KOPT-K1 (cell line): ENCODE data around the gene C14orf93.
A peak's percentile ranks its signal among the peaks of the same experiment; 100 is the strongest.

Experiments used
- H3K27ac ChIP-seq: fragments of 200-600 bp; sonication (generic); 2 replicates; pipeline ENCODE4 v1.5.1; 2016; ENCODE audit warnings: antibody characterized with exemption, mild to moderate bottlenecking, low read depth, low read length; ENCODE audit not compliant: poor library complexity, severe bottlenecking
- H3K36me3 ChIP-seq: fragments of 200-600 bp; sonication (generic); 2 replicates; pipeline ENCODE4 v1.5.1; 2017; ENCODE audit warnings: antibody characterized with exemption, mild to moderate bottlenecking, low read length, moderate library complexity; ENCODE audit not compliant: insufficient read depth
- H3K9me3 ChIP-seq: fragments of 200-600 bp; sonication (generic); 2 replicates; pipeline ENCODE4 v1.5.1; 2017; ENCODE audit warnings: antibody characterized with exemption, low read length, mild to moderate bottlenecking; ENCODE audit not compliant: insufficient read depth, poor library complexity, severe bottlenecking

The C14orf93 gene

DNA sequence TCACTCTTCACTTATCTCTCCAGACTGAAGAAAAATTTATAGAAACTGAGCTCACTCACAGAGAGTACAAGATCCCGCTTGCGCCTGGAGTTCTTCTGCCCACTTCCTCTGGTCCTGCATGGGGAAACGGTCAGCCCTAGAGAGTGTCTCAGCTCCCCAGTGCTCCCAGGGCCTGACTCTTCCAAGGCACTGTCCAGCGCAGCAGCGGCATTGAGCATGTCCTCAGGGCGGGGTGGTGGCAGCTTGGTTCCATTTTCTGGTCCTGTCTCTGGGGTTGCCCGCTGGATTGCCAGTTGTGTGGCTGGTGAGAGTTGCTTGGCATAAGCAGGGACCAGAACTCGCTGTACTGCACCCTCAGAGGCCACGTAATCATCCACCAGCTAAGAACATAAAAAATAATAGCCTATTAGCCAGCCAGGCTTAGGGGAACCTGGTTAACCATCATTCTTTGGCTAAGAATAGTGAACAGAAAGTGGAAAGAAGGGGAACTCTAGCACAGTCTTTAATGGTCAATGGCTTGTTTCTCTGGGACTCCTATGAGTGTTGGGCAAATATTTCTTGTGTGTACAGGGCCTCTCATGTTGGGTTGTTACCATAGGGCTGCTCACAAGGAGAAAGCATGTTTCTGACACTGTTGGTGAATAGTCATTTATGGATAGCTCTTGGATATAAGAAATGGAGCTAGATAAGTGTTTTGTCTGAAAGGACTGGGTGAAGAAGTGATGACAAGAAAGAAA, 13.9 kb downstream of the C14orf93 start:
- H3K9me3 ChIP-seq, result no peaks in the 10 kb centered on the region
- no peak overlapping the region for H3K27ac ChIP-seq
- no peaks in the 10 kb centered on the region for H3K36me3 ChIP-seq

- no peaks in the 10 kb centered on the region for H3K9me3 ChIP-seq
- no peak overlapping the region for H3K27ac ChIP-seq
- no peaks in the 10 kb centered on the region for H3K36me3 ChIP-seq
Observed at GRCh38 chr14:22994762-22995275, 15.1 kb downstream of the C14orf93 start.

- Histone ChIP-seq H3K27ac (no peak overlapping the region), H3K9me3 (no peaks in the 10 kb centered on the region)
Observed at GRCh38 chr14:22993517-22993916, 16.4 kb downstream of the C14orf93 start.

DNA sequence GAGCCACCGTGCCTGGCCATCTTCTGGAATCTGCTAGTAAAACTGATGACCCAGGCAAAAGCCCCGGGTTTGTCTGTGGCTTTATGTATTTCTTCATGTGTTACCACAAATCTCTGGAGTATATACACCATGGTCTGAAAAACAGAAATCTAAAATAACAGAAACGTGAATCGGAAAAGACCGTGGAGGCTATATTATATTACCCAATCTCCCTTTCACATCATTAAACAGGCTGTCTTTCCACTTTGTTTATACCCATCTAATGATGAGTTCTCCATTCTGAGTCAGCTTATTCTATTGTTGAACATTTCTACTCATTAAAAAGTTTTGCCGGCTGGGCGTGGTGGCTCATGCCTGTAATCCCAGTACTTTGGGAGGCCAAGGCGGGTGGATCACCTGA, 18.1 kb downstream of the C14orf93 start:
- Histone ChIP-seq H3K27ac (no peak overlapping the region), H3K9me3 (no peaks in the 10 kb centered on the region), H3K36me3 (no peaks in the 10 kb centered on the region)

More at GRCh38 chr14:22993517-22993916, 16.4 kb downstream of the C14orf93 start:
- H3K36me3 ChIP-seq, result no peaks in the 10 kb centered on the region

- H3K9me3 ChIP-seq, result no peaks in the 10 kb centered on the region
- H3K27ac ChIP-seq, result no peak overlapping the region
- H3K36me3 ChIP-seq, result no peaks in the 10 kb centered on the region
Observed at GRCh38 chr14:22987291-22987690, 22.7 kb downstream of the C14orf93 start.

DNA sequence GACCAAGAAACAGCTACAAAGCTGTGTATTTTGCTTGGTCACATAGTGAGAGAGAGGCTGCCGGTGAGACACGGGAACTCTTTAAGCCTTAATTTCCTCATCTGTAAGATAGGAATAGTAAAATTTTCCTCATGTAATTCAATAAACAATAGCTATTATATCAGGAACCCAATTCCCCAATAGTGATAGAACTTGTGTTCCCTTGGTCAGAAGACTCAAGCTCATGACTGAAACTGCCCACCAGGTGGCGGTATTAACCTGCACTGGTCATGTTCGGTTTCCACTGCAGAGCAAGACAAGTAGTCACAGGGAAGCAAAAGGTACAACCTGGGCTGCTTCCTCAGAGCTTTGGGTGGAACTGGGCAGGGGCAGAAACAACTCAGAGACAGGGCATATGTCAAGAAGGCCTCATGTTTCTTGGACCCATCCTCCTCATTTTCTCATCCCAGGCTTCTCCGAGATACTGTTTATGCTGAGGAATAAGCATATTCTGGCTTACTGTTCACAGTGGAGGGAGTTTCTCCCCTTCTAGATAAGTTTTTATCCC, 23.4 kb downstream of the C14orf93 start:
- no peak overlapping the region for H3K27ac ChIP-seq
- no peaks in the 10 kb centered on the region for H3K9me3 ChIP-seq
- H3K36me3 ChIP-seq, result no peaks in the 10 kb centered on the region

- Histone ChIP-seq H3K27ac (no peak overlapping the region), H3K9me3 (no peaks in the 10 kb centered on the region), H3K36me3 (no peaks in the 10 kb centered on the region)
Observed at GRCh38 chr14:22985894-22986507, 23.9 kb downstream of the C14orf93 start.

- no peaks in the 10 kb centered on the region for H3K36me3 ChIP-seq
- no peak overlapping the region for H3K27ac ChIP-seq
- H3K9me3 ChIP-seq, result no peaks in the 10 kb centered on the region
Observed at GRCh38 chr14:22984959-22985658, 24.8 kb downstream of the C14orf93 start.

- peak within 1 kb of the TSS; percentile 49 for H3K27ac ChIP-seq
- no peaks in the 10 kb centered on the region for H3K36me3 ChIP-seq
- H3K9me3 ChIP-seq, result no peaks in the 10 kb centered on the region
Observed at GRCh38 chr14:22982477-22983245, 27.3 kb downstream of the C14orf93 start, which contains the start of gene AJUBA. Gene AJUBA, minus strand, starts transcription at chr14:22982551. Its CDS starts 285 bp downstream, at chr14:22982266.

GRCh38 chr14:22981876-22982476, 28.0 kb downstream of the C14orf93 start:
- no peaks in the 10 kb centered on the region for H3K36me3 ChIP-seq
- peak overlapping the region; percentile 49 for H3K27ac ChIP-seq
- no peaks in the 10 kb centered on the region for H3K9me3 ChIP-seq

DNA sequence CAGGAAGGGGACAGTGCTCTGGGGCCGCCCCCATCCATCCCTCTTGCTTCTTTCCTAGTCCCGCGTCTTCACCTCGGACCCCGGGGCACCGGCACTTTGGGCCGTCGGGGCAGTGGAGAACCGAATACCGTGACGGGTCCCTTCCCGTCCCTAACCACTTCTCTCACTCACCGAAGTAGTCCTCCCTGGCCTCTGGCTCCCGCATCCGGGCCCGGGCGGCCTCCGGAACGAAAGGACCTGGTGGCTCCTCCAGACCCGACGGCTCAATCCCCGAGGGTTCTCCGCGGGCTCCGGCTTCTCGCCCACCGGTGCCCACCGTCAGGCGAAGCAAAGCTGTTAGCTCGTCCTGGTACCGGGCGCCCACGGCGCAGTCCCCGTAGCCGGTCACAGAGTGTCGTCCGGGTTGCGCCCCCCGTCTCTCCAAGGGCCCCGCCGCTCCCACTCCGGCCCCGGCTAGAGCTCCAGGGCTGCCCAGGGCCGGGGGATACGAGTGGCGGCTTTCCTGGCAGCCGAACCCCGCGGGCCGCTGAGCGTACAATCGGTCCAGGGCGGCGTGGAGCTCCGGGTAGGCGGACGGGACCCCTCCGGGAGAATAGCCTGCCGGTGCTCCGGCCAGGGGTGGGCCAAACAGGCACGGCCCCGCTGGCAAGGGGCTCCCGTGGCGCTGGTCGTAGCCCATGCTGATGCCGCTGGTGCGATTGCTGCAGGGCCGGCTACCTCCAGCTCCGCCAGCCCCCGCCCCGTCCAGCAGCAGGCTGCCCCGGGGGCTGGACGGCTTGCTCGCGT, 28.7 kb downstream of the C14orf93 start:
- Histone ChIP-seq H3K36me3 (no peaks in the 10 kb centered on the region), H3K9me3 (no peaks in the 10 kb centered on the region), H3K27ac (no peak overlapping the region)

DNA sequence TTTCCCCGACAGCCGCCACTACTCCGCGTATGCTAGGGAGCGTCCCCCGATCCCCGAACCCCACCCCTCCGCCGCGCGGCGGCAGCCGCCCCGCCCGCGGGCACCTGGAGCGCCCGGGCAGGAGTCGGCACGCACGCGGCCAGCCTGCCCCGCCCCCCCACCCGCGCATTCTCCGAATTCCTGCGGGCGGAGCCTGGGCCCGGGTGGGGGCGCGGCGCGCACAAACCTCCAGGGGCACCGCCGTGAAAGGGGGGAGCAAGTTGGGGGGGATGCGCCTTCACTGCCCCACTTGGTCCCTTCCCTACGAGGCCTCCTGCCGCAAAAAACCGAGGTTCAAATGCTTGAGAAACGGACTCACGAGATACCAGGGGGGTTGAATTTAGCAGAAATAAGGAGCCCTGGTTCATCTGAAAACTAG, 29.3 kb downstream of the C14orf93 start:
- Histone ChIP-seq H3K9me3 (no peaks in the 10 kb centered on the region), H3K36me3 (no peaks in the 10 kb centered on the region), H3K27ac (no peak overlapping the region)

DNA sequence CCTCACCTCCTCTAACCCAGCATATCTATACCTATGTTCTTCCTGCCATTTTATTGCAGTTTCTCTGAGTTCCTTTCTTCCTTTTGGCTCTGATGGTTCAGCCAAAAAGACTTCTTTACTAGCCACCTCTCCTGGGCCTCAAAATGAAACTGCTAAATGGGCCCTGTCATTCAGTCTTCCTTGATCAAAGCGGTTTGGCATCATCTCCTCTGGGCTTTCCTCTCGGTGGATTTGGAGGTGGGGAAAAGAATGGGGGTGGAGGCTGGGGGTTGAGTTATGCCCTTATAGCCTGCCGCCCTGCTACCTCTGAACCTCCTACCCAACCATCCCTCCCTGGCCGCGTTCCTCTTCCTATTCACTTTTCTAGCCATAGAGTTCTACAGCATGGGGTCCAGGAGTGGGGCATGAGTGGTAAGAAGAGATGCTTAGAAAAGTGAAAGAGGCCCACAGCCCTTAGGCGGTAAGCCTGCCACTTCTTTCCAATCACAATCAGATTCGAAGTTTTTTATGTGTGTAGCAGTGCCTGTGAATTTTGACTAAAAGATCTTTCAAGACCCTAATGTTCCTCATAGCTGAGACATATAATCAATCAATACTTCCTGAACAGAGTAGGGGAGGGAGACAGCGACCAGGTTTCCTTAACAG, 30.1 kb downstream of the C14orf93 start:
- H3K9me3 ChIP-seq, result no peaks in the 10 kb centered on the region
- H3K36me3 ChIP-seq, result no peaks in the 10 kb centered on the region
- H3K27ac ChIP-seq, result no peak overlapping the region
